Measurements from ENCODE around the gene NKAIN4.

DNA sequence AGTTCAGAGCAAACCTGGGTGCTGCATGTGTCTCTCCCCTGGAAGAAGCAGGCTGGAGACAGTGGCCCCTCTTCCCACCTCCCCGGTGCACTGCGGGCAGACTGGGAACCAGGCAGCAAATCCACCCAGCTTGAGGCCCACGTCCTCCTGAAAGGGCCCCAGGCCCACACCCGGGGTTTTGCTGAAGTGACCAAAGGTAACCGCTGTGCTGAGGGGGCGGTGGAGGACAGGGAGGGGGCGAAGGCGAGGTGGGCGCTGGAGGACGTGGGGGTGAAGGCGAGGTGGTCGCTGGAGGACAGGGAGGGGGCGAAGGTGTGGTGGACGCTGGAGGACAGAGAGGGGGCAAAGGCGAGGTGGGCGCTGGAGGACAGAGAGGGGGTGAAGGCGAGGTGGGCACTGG is 20.3 kb downstream of the NKAIN4 start:
- TF ChIP-seq, protein P1, sequence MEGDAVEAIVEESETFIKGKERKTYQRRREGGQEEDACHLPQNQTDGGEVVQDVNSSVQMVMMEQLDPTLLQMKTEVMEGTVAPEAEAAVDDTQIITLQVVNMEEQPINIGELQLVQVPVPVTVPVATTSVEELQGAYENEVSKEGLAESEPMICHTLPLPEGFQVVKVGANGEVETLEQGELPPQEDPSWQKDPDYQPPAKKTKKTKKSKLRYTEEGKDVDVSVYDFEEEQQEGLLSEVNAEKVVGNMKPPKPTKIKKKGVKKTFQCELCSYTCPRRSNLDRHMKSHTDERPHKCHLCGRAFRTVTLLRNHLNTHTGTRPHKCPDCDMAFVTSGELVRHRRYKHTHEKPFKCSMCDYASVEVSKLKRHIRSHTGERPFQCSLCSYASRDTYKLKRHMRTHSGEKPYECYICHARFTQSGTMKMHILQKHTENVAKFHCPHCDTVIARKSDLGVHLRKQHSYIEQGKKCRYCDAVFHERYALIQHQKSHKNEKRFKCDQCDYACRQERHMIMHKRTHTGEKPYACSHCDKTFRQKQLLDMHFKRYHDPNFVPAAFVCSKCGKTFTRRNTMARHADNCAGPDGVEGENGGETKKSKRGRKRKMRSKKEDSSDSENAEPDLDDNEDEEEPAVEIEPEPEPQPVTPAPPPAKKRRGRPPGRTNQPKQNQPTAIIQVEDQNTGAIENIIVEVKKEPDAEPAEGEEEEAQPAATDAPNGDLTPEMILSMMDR (IDR thresholded peaks at IDR 0.05): no peak
- no peak for TF ChIP-seq POLR2A (IDR thresholded peaks at IDR 0.05)

All from adrenal gland (tissue), 5 donors.